NCI-H2196 treated with DMSO at 0.1 percent for 48 hours (cell line): ENCODE results near the gene TH.

ENCODE experiments used
- DNase-seq: peaks from one replicate; lab custom pipeline; 2025; ENCODE audit not compliant: unreplicated experiment; lab: John Stamatoyannopoulos, UW

The TH gene

GRCh38 chr11:2143799-2144543, 27.6 kb downstream of the TH start:
- DNase-seq, result no peak

GRCh38 chr11:2143477-2143798, 28.2 kb downstream of the TH start:
- no peak for DNase-seq

- DNase-seq, result no peak
These were observed 28.8 kb downstream of the TH start for GRCh38 chr11:2142762-2143202.

- DNase-seq, result no peak
These were observed 29.3 kb downstream of the TH start for GRCh38 chr11:2142300-2142759.

GRCh38 chr11:2140411-2141400, 30.9 kb downstream of the TH start:
- no peak for DNase-seq

GRCh38 chr11:2139621-2140337, 31.8 kb downstream of the TH start:
- no peak for DNase-seq

- no peak for DNase-seq
These were observed 32.5 kb downstream of the TH start, which contains the start of gene IGF2 for GRCh38 chr11:2139123-2139521. Gene IGF2, minus strand, starts transcription at chr11:2139389. Its CDS starts 3,866 bp downstream, at chr11:2135523.

GRCh38 chr11:2138431-2139122, 33.0 kb downstream of the TH start:
- DNase-seq, result no peak

- no peak for DNase-seq
These were observed 33.6 kb downstream of the TH start for GRCh38 chr11:2138068-2138430.

GRCh38 chr11:2137202-2138067, 34.2 kb downstream of the TH start:
- peak; percentile 37 for DNase-seq

GRCh38 chr11:2136952-2137201, 34.7 kb downstream of the TH start:
- DNase-seq, result no peak

- DNase-seq, result no peak
These were observed 35.2 kb downstream of the TH start for GRCh38 chr11:2136209-2136951.

- no peak for DNase-seq
These were observed 35.9 kb downstream of the TH start for GRCh38 chr11:2135648-2136201.

- no peak for DNase-seq
These were observed 36.5 kb downstream of the TH start for GRCh38 chr11:2135018-2135569.

GRCh38 chr11:2134022-2135010, 37.3 kb downstream of the TH start:
- DNase-seq, result no peak

GRCh38 chr11:2133241-2134021, 38.2 kb downstream of the TH start:
- no peak for DNase-seq

GRCh38 chr11:2132874-2133240, 38.8 kb downstream of the TH start:
- no peak for DNase-seq
